SH-SY5Y (cell line): ENCODE data around the gene PRC1.

Experiments used
- GATA2 ChIP-seq: IDR thresholded peaks from 2 replicates; pipeline ENCODE4 v1.6.1; 2011; ENCODE audit warnings: mild to moderate bottlenecking, low read depth, low read length
- GATA3 ChIP-seq: IDR thresholded peaks from 2 replicates; pipeline ENCODE4 v1.6.1; 2011; ENCODE audit warnings: low read depth, mild to moderate bottlenecking, low read length, moderate library complexity

- TF ChIP-seq GATA2: no peak
- TF ChIP-seq GATA3: no peak
Observed at GRCh38 chr15:91018158-91018557, 23.8 kb upstream of the PRC1 start.
